GM12891 (cell line): ENCODE data around the gene GOPC.

Experiments used
- DNase-seq: peaks from one replicate; pipeline ENCODE4 v3.0.0; 2011; ENCODE audit warnings: low spot score; ENCODE audit not compliant: insufficient read length
- FAIRE-seq: peaks from 2 replicates; lab custom pipeline; 2011; peaks lifted over from hg19 to GRCh38; lab: Jason Lieb, UNC
- PAX5 ChIP-seq: IDR thresholded peaks from 2 replicates; pipeline ENCODE4 v1.6.1; 2011; ENCODE audit warnings: low read length, moderate library complexity, mild to moderate bottlenecking; ENCODE audit not compliant: insufficient read depth, severe bottlenecking
- POLR2A ChIP-seq: IDR thresholded peaks from 2 replicates; pipeline ENCODE4 v1.6.1; 2011; ENCODE audit warnings: low read depth, low read length, control low read depth
- POLR2AphosphoS5 ChIP-seq: IDR thresholded peaks from 2 replicates; pipeline ENCODE4 v1.6.1; 2011; ENCODE audit warnings: low read depth, low read length, control low read depth
- POU2F2 ChIP-seq: IDR thresholded peaks from 2 replicates; pipeline ENCODE4 v1.6.1; 2011; ENCODE audit warnings: low read depth, mild to moderate bottlenecking, control low read depth, low read length, moderate library complexity
- SPI1 ChIP-seq: IDR thresholded peaks from 2 replicates; pipeline ENCODE4 v1.6.1; 2011; ENCODE audit warnings: low read depth, low read length, control low read depth
- TAF1 ChIP-seq: IDR thresholded peaks from 2 replicates; pipeline ENCODE4 v1.6.1; 2011; ENCODE audit warnings: low read depth, low read length, control low read depth

The GOPC gene

GRCh38 chr6:117597755-117598154 lies 4.6 kb downstream of the GOPC start:
- FAIRE-seq, result no peak

GRCh38 chr6:117595099-117595923 lies 7.0 kb downstream of the GOPC start:
- DNase-seq (no peak), FAIRE-seq (no peak)
- TF ChIP-seq POLR2A (no peak), TAF1 (no peak), POLR2AphosphoS5 (no peak), PAX5 (no peak), SPI1 (no peak), POU2F2 (no peak)

More at GRCh38 chr6:117597755-117598154, 4.6 kb downstream of the GOPC start:
- DNase-seq, result no peak
- TF ChIP-seq SPI1 (no peak), POLR2A (no peak), TAF1 (no peak), PAX5 (no peak), POLR2AphosphoS5 (no peak)

- DNase-seq, result no peak
- TF ChIP-seq POLR2A, result no peak
- no peak for TF ChIP-seq POLR2AphosphoS5
- no peak for TF ChIP-seq TAF1
- FAIRE-seq, result no peak
Observed at GRCh38 chr6:117592983-117593759, 9.1 kb downstream of the GOPC start.

GRCh38 chr6:117591405-117591804 lies 10.9 kb downstream of the GOPC start:
- no peak for TF ChIP-seq SPI1
- no peak for TF ChIP-seq POLR2AphosphoS5
- no peak for TF ChIP-seq POLR2A
- no peak for TF ChIP-seq PAX5
- no peak for TF ChIP-seq TAF1
- TF ChIP-seq POU2F2, result no peak
- FAIRE-seq (no peak), DNase-seq (no peak)

- no peak for FAIRE-seq
- TF ChIP-seq POU2F2, result no peak
- no peak for TF ChIP-seq PAX5
- TF ChIP-seq POLR2A, result no peak
- no peak for TF ChIP-seq POLR2AphosphoS5
- TF ChIP-seq TAF1, result no peak
- TF ChIP-seq SPI1, result no peak
- DNase-seq, result no peak
Observed at GRCh38 chr6:117590447-117590846, 11.9 kb downstream of the GOPC start.

- TF ChIP-seq POU2F2 (no peak), PAX5 (no peak), TAF1 (no peak), POLR2AphosphoS5 (no peak), SPI1 (no peak), POLR2A (no peak)
- DNase-seq (no peak), FAIRE-seq (no peak)
Observed at GRCh38 chr6:117585647-117586046, 16.7 kb downstream of the GOPC start.

GRCh38 chr6:117574198-117574597 lies 28.1 kb downstream of the GOPC start:
- TF ChIP-seq POLR2A, result no peak

GRCh38 chr6:117573006-117573680 lies 29.2 kb downstream of the GOPC start:
- DNase-seq (no peak), FAIRE-seq (no peak)
- TF ChIP-seq PAX5 (no peak), SPI1 (no peak), POU2F2 (no peak), POLR2AphosphoS5 (no peak), POLR2A (no peak), TAF1 (no peak)

More at GRCh38 chr6:117574198-117574597, 28.1 kb downstream of the GOPC start:
- DNase-seq, result no peak
- no peak for FAIRE-seq

- TF ChIP-seq TAF1, result no peak
- TF ChIP-seq SPI1, result no peak
- TF ChIP-seq POLR2AphosphoS5, result no peak
- no peak for TF ChIP-seq POU2F2
- TF ChIP-seq PAX5, result no peak
- TF ChIP-seq POLR2A, result no peak
- FAIRE-seq (no peak), DNase-seq (no peak)
Observed at GRCh38 chr6:117568831-117569410, 33.4 kb downstream of the GOPC start.
